Activated CD4-positive, alpha-beta T cell treated with anti-CD3 and anti-CD28 coated beads, Interleukin-2, amount 10 ng/mL, durations not matched to agents 24 days and 14 days (primary cell): ENCODE results near the gene POLR2M. TPM values are rescaled to one million over a fixed set of nuclear protein-coding genes. Genes with fewer than 3 reads are reported as not detected.

Experiments used
- DNase-seq: peaks from one replicate; pipeline ENCODE4 v3.0.0; 2022
- H3K27ac Mint-ChIP-seq: one replicate; pipeline ENCODE4 v1.8.0; 2022; ENCODE audit warnings: mild to moderate bottlenecking, mixed read lengths
- H3K27me3 Mint-ChIP-seq: one replicate; pipeline ENCODE4 v1.8.0; 2022; ENCODE audit warnings: mixed read lengths
- H3K36me3 Mint-ChIP-seq: one replicate; pipeline ENCODE4 v1.8.0; 2022; ENCODE audit warnings: low read depth, mild to moderate bottlenecking, mixed read lengths
- H3K4me1 Mint-ChIP-seq: one replicate; pipeline ENCODE4 v1.8.0; 2021; ENCODE audit warnings: mixed read lengths
- H3K4me3 Mint-ChIP-seq: one replicate; pipeline ENCODE4 v1.8.0; 2022; ENCODE audit warnings: mild to moderate bottlenecking, moderate library complexity, mixed read lengths
- H3K9me3 Mint-ChIP-seq: one replicate; pipeline ENCODE4 v1.8.0; 2021; ENCODE audit warnings: mixed read lengths
- intact Hi-C: fragments of 100-400 bp; cut with micrococcal nuclease; formaldehyde crosslinking; loops from one replicate; pipeline ENCODE4 v1.15.1; 2023
- total RNA-seq: library from RNA; stranded (reverse); gene quantifications from 2 replicates; pipeline ENCODE4 v1.2.3, GENCODE V29; 2022

POLR2M gene
- total RNA-seq, 1 donor from 2014 or later: 55.4 TPM

GRCh38 chr15:57762302-57762701 lies 55.8 kb downstream of the POLR2M start:
- Mint-ChIP-seq H3K36me3 (no peaks in the 10 kb centered on the region), H3K4me1 (peaks cover 3% of the 10 kb centered on the region), H3K27ac (no peak overlapping the region), H3K4me3 (no peak overlapping the region), H3K27me3 (peaks cover 28% of the 10 kb centered on the region), H3K9me3 (peaks cover 7% of the 10 kb centered on the region)
- DNase-seq: no peak
- intact Hi-C loops: no loop called here

GRCh38 chr15:57763176-57763964 lies 56.9 kb downstream of the POLR2M start:
- Mint-ChIP-seq H3K4me3 (no peak overlapping the region), H3K27me3 (peaks cover 26% of the 10 kb centered on the region), H3K27ac (no peak overlapping the region), H3K4me1 (peaks cover 10% of the 10 kb centered on the region), H3K36me3 (no peaks in the 10 kb centered on the region), H3K9me3 (peaks cover 7% of the 10 kb centered on the region)
- intact Hi-C loops: no loop called here
- no peak for DNase-seq

Other genes starting within 250 kb of the POLR2M start
- not detected in 2 replicates for gene MYZAP, start 114.8 kb upstream of the POLR2M start, total RNA-seq